ENCODE data around the gene THRB.

Gene THRB

GRCh38 chr3:24137334-24137733 is 357.3 kb downstream of the THRB start:
- no peaks in the 10 kb centered on the region for H3K36me3 ChIP-seq (ENCODE audit: insufficient read depth, low read length)
- no peak for DNase-seq (ENCODE audit: low read depth, low spot score)
- no peak for TF ChIP-seq POLR2AphosphoS5 (IDR thresholded peaks at IDR 0.05; ENCODE audit: borderline replicate concordance, low read depth, low read length)
- no peak for TF ChIP-seq EZH2 (IDR thresholded peaks at IDR 0.05)
- no peak for TF ChIP-seq FOXP2 (optimal IDR thresholded peaks at IDR 0.05; ENCODE audit: control extremely low read depth, extremely low read length, insufficient read depth)
- H3K9ac ChIP-seq (ENCODE audit: insufficient read length), result no peak overlapping the region
- H3K27ac ChIP-seq, result no peak overlapping the region
- no peak overlapping the region for H3K4me3 ChIP-seq
- no peaks in the 10 kb centered on the region for H3K9me3 ChIP-seq (ENCODE audit: low read depth, low read length)

GRCh38 chr3:24136624-24137310 is 357.9 kb downstream of the THRB start:
- DNase-seq (ENCODE audit: low read depth, low spot score), result no peak
- H3K9ac ChIP-seq (ENCODE audit: insufficient read length), result no peak overlapping the region
- H3K9me3 ChIP-seq (ENCODE audit: low read depth, low read length), result no peaks in the 10 kb centered on the region
- no peak overlapping the region for H3K27ac ChIP-seq
- H3K4me3 ChIP-seq, result no peak overlapping the region
- TF ChIP-seq FOXP2 (optimal IDR thresholded peaks at IDR 0.05; ENCODE audit: control extremely low read depth, extremely low read length, insufficient read depth) (no peak), EZH2 (IDR thresholded peaks at IDR 0.05) (no peak), POLR2AphosphoS5 (IDR thresholded peaks at IDR 0.05; ENCODE audit: borderline replicate concordance, low read depth, low read length) (no peak)
- H3K36me3 ChIP-seq (ENCODE audit: insufficient read depth, low read length), result no peaks in the 10 kb centered on the region

- no peaks in the 10 kb centered on the region for H3K9me3 ChIP-seq (ENCODE audit: low read depth, low read length)
- H3K27ac ChIP-seq, result no peak overlapping the region
- H3K36me3 ChIP-seq (ENCODE audit: insufficient read depth, low read length), result no peaks in the 10 kb centered on the region
- DNase-seq (ENCODE audit: low read depth, low spot score), result no peak
- no peak overlapping the region for H3K4me3 ChIP-seq
- no peak for TF ChIP-seq EZH2 (IDR thresholded peaks at IDR 0.05)
- TF ChIP-seq POLR2AphosphoS5 (IDR thresholded peaks at IDR 0.05; ENCODE audit: borderline replicate concordance, low read depth, low read length), result no peak
- TF ChIP-seq FOXP2 (optimal IDR thresholded peaks at IDR 0.05; ENCODE audit: control extremely low read depth, extremely low read length, insufficient read depth), result no peak
- no peak overlapping the region for H3K9ac ChIP-seq (ENCODE audit: insufficient read length)
Measured at GRCh38 chr3:24135280-24135679, 359.4 kb downstream of the THRB start.

- H3K27ac ChIP-seq, result no peak overlapping the region
- DNase-seq (ENCODE audit: low read depth, low spot score), result no peak
- no peak overlapping the region for H3K4me3 ChIP-seq
- no peaks in the 10 kb centered on the region for H3K36me3 ChIP-seq (ENCODE audit: insufficient read depth, low read length)
- H3K9me3 ChIP-seq (ENCODE audit: low read depth, low read length), result no peaks in the 10 kb centered on the region
- no peak for TF ChIP-seq EZH2 (IDR thresholded peaks at IDR 0.05)
- TF ChIP-seq FOXP2 (optimal IDR thresholded peaks at IDR 0.05; ENCODE audit: control extremely low read depth, extremely low read length, insufficient read depth), result no peak
- TF ChIP-seq POLR2AphosphoS5 (IDR thresholded peaks at IDR 0.05; ENCODE audit: borderline replicate concordance, low read depth, low read length), result no peak
- H3K9ac ChIP-seq (ENCODE audit: insufficient read length), result no peak overlapping the region
Measured at GRCh38 chr3:24133942-24134341, 360.7 kb downstream of the THRB start.

GRCh38 chr3:24133436-24133835 is 361.2 kb downstream of the THRB start:
- no peak for DNase-seq (ENCODE audit: low read depth, low spot score)
- no peak overlapping the region for H3K27ac ChIP-seq
- H3K9me3 ChIP-seq (ENCODE audit: low read depth, low read length), result no peaks in the 10 kb centered on the region
- H3K36me3 ChIP-seq (ENCODE audit: insufficient read depth, low read length), result no peaks in the 10 kb centered on the region
- TF ChIP-seq POLR2AphosphoS5 (IDR thresholded peaks at IDR 0.05; ENCODE audit: borderline replicate concordance, low read depth, low read length), result no peak
- TF ChIP-seq FOXP2 (optimal IDR thresholded peaks at IDR 0.05; ENCODE audit: control extremely low read depth, extremely low read length, insufficient read depth), result no peak
- no peak for TF ChIP-seq EZH2 (IDR thresholded peaks at IDR 0.05)
- no peak overlapping the region for H3K9ac ChIP-seq (ENCODE audit: insufficient read length)
- H3K4me3 ChIP-seq, result no peak overlapping the region

- no peak overlapping the region for H3K9ac ChIP-seq (ENCODE audit: insufficient read length)
- DNase-seq (ENCODE audit: low read depth, low spot score), result no peak
- TF ChIP-seq POLR2AphosphoS5 (IDR thresholded peaks at IDR 0.05; ENCODE audit: borderline replicate concordance, low read depth, low read length) (no peak), EZH2 (IDR thresholded peaks at IDR 0.05) (no peak), FOXP2 (optimal IDR thresholded peaks at IDR 0.05; ENCODE audit: control extremely low read depth, extremely low read length, insufficient read depth) (no peak)
- no peak overlapping the region for H3K4me3 ChIP-seq
- no peaks in the 10 kb centered on the region for H3K36me3 ChIP-seq (ENCODE audit: insufficient read depth, low read length)
- H3K27ac ChIP-seq, result no peak overlapping the region
- no peaks in the 10 kb centered on the region for H3K9me3 ChIP-seq (ENCODE audit: low read depth, low read length)
Measured at GRCh38 chr3:24129549-24129948, 365.1 kb downstream of the THRB start.

- Histone ChIP-seq H3K4me3 (no peak overlapping the region), H3K9ac (ENCODE audit: insufficient read length) (no peak overlapping the region), H3K9me3 (ENCODE audit: low read depth, low read length) (no peaks in the 10 kb centered on the region), H3K27ac (no peak overlapping the region), H3K36me3 (ENCODE audit: insufficient read depth, low read length) (no peaks in the 10 kb centered on the region)
- no peak for DNase-seq (ENCODE audit: low read depth, low spot score)
- TF ChIP-seq EZH2 (IDR thresholded peaks at IDR 0.05) (no peak), POLR2AphosphoS5 (IDR thresholded peaks at IDR 0.05; ENCODE audit: borderline replicate concordance, low read depth, low read length) (no peak), FOXP2 (optimal IDR thresholded peaks at IDR 0.05; ENCODE audit: control extremely low read depth, extremely low read length, insufficient read depth) (no peak)
Measured at GRCh38 chr3:24128199-24129005, 366.2 kb downstream of the THRB start.

- no peaks in the 10 kb centered on the region for H3K36me3 ChIP-seq (ENCODE audit: insufficient read depth, low read length)
- no peak overlapping the region for H3K9ac ChIP-seq (ENCODE audit: insufficient read length)
- DNase-seq (ENCODE audit: low read depth, low spot score), result no peak
- H3K4me3 ChIP-seq, result no peak overlapping the region
- H3K27ac ChIP-seq, result no peak overlapping the region
- H3K9me3 ChIP-seq (ENCODE audit: low read depth, low read length), result no peaks in the 10 kb centered on the region
- no peak for TF ChIP-seq POLR2AphosphoS5 (IDR thresholded peaks at IDR 0.05; ENCODE audit: borderline replicate concordance, low read depth, low read length)
Measured at GRCh38 chr3:24123596-24123995, 371.1 kb downstream of the THRB start.
